ENCODE results near the gene SCUBE3. TPM values are rescaled to one million over a fixed set of nuclear protein-coding genes. Genes with fewer than 3 reads are reported as not detected.

The SCUBE3 gene
- total RNA-seq, 2 experiments from 2014 or later = not detected

- Mint-ChIP-seq H3K27me3 (no peaks in the 10 kb centered on the region), H3K4me3 (no peak overlapping the region), H3K4me1 (peaks cover 17% of the 10 kb centered on the region), H3K36me3 (ENCODE audit: low read depth) (peaks cover 42% of the 10 kb centered on the region), H3K9me3 (no peaks in the 10 kb centered on the region), H3K27ac (no peak overlapping the region)
- ChIA-PET POLR2A (interaction anchor here (1.0 to 1.6 kb wide), 5 partner anchors 9 to 258 kb away, joined by 3 to 4 read pairs (median 3); partner anchors contain the start of gene FANCE), CTCF (interaction anchor here (0.8 to 6.6 kb wide), 12 partner anchors 11 to 259 kb away, joined by 3 to 116 read pairs (median 4); partner anchors contain the start of genes FANCE, RPL10A and ZNF76)
- peak; percentile 60 for DNase-seq
Measured at GRCh38 chr6:35294308-35294945, 80.7 kb downstream of the SCUBE3 start.

GRCh38 chr6:35295036-35295435, 81.3 kb downstream of the SCUBE3 start:
- no peak for DNase-seq
- peaks cover 47% of the 10 kb centered on the region for H3K36me3 Mint-ChIP-seq (ENCODE audit: low read depth)
- ChIA-PET CTCF (interaction anchor here (0.9 to 7.2 kb wide), 8 partner anchors 9 to 176 kb away, joined by 3 to 172 read pairs (median 20); partner anchors contain the start of genes FANCE, PPARD and RPL10A), POLR2A (interaction anchor here (0.6 to 7.4 kb wide), 9 partner anchors 19 to 257 kb away, joined by 3 to 190 read pairs (median 3); partner anchors contain the start of gene ZNF76)
- H3K4me1 Mint-ChIP-seq = peaks cover 22% of the 10 kb centered on the region
- H3K27me3 Mint-ChIP-seq = no peaks in the 10 kb centered on the region
- H3K9me3 Mint-ChIP-seq = no peaks in the 10 kb centered on the region
- H3K4me3 Mint-ChIP-seq = no peak overlapping the region
- H3K27ac Mint-ChIP-seq = no peak overlapping the region

GRCh38 chr6:35295521-35296315, 82.0 kb downstream of the SCUBE3 start:
- ChIA-PET POLR2A (interaction anchor here (0.6 to 7.4 kb wide), 13 partner anchors 10 to 257 kb away, joined by 3 to 190 read pairs (median 3); partner anchors contain the start of genes PPARD, RPL10A and ZNF76), CTCF (interaction anchor here (0.9 to 7.2 kb wide), 14 partner anchors 9 to 228 kb away, joined by 3 to 172 read pairs (median 7); partner anchors contain the start of genes FANCE, PPARD and RPL10A)
- H3K27me3 Mint-ChIP-seq = no peaks in the 10 kb centered on the region
- H3K4me3 Mint-ChIP-seq = no peak overlapping the region
- H3K36me3 Mint-ChIP-seq (ENCODE audit: low read depth) = peaks cover 53% of the 10 kb centered on the region
- no peaks in the 10 kb centered on the region for H3K9me3 Mint-ChIP-seq
- DNase-seq = no peak
- H3K27ac Mint-ChIP-seq = no peak overlapping the region
- H3K4me1 Mint-ChIP-seq = peaks cover 29% of the 10 kb centered on the region

- Mint-ChIP-seq H3K9me3 (no peaks in the 10 kb centered on the region), H3K4me3 (peak overlapping the region; percentile 79), H3K36me3 (ENCODE audit: low read depth) (peaks cover 55% of the 10 kb centered on the region), H3K27ac (peak overlapping the region; percentile 95), H3K27me3 (no peaks in the 10 kb centered on the region), H3K4me1 (peaks cover 42% of the 10 kb centered on the region)
- ChIA-PET POLR2A (interaction anchor here (1.0 to 7.4 kb wide), 12 partner anchors 10 to 435 kb away, joined by 3 to 190 read pairs (median 6); partner anchors contain the start of genes FANCE, PPARD, RPL10A and ZNF76), CTCF (interaction anchor here (0.7 to 7.2 kb wide), 22 partner anchors 8 to 439 kb away, joined by 3 to 172 read pairs (median 5); partner anchors contain the start of genes FANCE, PPARD and RPL10A)
- no peak for DNase-seq
Measured at GRCh38 chr6:35296931-35297600, 83.3 kb downstream of the SCUBE3 start.

GRCh38 chr6:35297601-35298481, 84.1 kb downstream of the SCUBE3 start, which contains the start of gene DEF6:
TSS of gene DEF6 (plus strand) at chr6:35297818. CDS start at chr6:35297857, 39 bp downstream.
- ChIA-PET POLR2A (interaction anchor here (0.7 to 7.4 kb wide), 18 partner anchors 11 to 435 kb away, joined by 3 to 190 read pairs (median 4); partner anchors contain the start of genes FANCE, PPARD, RPL10A and ZNF76), CTCF (interaction anchor here (0.7 to 7.2 kb wide), 21 partner anchors 9 to 438 kb away, joined by 3 to 172 read pairs (median 5); partner anchors contain the start of genes FANCE, PPARD and RPL10A)
- peaks cover 50% of the 10 kb centered on the region for H3K4me1 Mint-ChIP-seq
- peak within 1 kb of the TSS; percentile 95 for H3K27ac Mint-ChIP-seq
- H3K4me3 Mint-ChIP-seq = peak within 1 kb of the TSS; percentile 79
- no peaks in the 10 kb centered on the region for H3K9me3 Mint-ChIP-seq
- peaks cover 56% of the 10 kb centered on the region for H3K36me3 Mint-ChIP-seq (ENCODE audit: low read depth)
- DNase-seq = peak; percentile 94
- H3K27me3 Mint-ChIP-seq = no peaks in the 10 kb centered on the region

GRCh38 chr6:35298625-35299140, 84.9 kb downstream of the SCUBE3 start:
- peaks cover 57% of the 10 kb centered on the region for H3K4me1 Mint-ChIP-seq
- peak overlapping the region; percentile 95 for H3K27ac Mint-ChIP-seq
- ChIA-PET CTCF (interaction anchor here (1.2 to 7.2 kb wide), 9 partner anchors 12 to 169 kb away, joined by 3 to 172 read pairs (median 12); partner anchors contain the start of genes FANCE, PPARD and RPL10A), POLR2A (interaction anchor here (0.7 to 7.4 kb wide), 12 partner anchors 15 to 199 kb away, joined by 3 to 190 read pairs (median 5); partner anchors contain the start of genes FANCE, PPARD, RPL10A and ZNF76)
- H3K27me3 Mint-ChIP-seq = no peaks in the 10 kb centered on the region
- H3K4me3 Mint-ChIP-seq = peak overlapping the region; percentile 79
- H3K36me3 Mint-ChIP-seq (ENCODE audit: low read depth) = peaks cover 60% of the 10 kb centered on the region
- no peak for DNase-seq
- H3K9me3 Mint-ChIP-seq = no peaks in the 10 kb centered on the region

- peaks cover 63% of the 10 kb centered on the region for H3K36me3 Mint-ChIP-seq (ENCODE audit: low read depth)
- POLR2A ChIA-PET = interaction anchor here (1.1 to 7.4 kb wide), 5 partner anchors 14 to 168 kb away, joined by 5 to 190 read pairs (median 29); partner anchors contain the start of genes PPARD and RPL10A
Measured at GRCh38 chr6:35299674-35300073, 85.9 kb downstream of the SCUBE3 start.

GRCh38 chr6:35300848-35301247, 87.1 kb downstream of the SCUBE3 start:
- Mint-ChIP-seq H3K27ac (peak overlapping the region; percentile 95), H3K4me3 (peak overlapping the region; percentile 79), H3K27me3 (no peaks in the 10 kb centered on the region), H3K9me3 (no peaks in the 10 kb centered on the region), H3K4me1 (peaks cover 70% of the 10 kb centered on the region), H3K36me3 (ENCODE audit: low read depth) (peaks cover 60% of the 10 kb centered on the region)
- CTCF ChIA-PET = interaction anchor here (0.6 to 7.2 kb wide), 10 partner anchors 10 to 215 kb away, joined by 3 to 172 read pairs (median 4); partner anchors contain the start of gene RPL10A
- POLR2A ChIA-PET = interaction anchor here (0.7 to 7.4 kb wide), 10 partner anchors 13 to 427 kb away, joined by 3 to 190 read pairs (median 6); partner anchors contain the start of genes FANCE, PPARD, RPL10A and ZNF76
- DNase-seq = peak; percentile 65

More at GRCh38 chr6:35299674-35300073, 85.9 kb downstream of the SCUBE3 start:
- Mint-ChIP-seq H3K9me3 (no peaks in the 10 kb centered on the region), H3K4me1 (peaks cover 62% of the 10 kb centered on the region), H3K4me3 (peak overlapping the region; percentile 79), H3K27ac (peak overlapping the region; percentile 95), H3K27me3 (no peaks in the 10 kb centered on the region)
- CTCF ChIA-PET = interaction anchor here (2.4 to 7.2 kb wide), 4 partner anchors 26 to 167 kb away, joined by 12 to 172 read pairs (median 24); partner anchors contain the start of genes PPARD and RPL10A
- DNase-seq = peak; percentile 46
